Measurements from ENCODE around the gene THBS2.

THBS2 gene

DNA sequence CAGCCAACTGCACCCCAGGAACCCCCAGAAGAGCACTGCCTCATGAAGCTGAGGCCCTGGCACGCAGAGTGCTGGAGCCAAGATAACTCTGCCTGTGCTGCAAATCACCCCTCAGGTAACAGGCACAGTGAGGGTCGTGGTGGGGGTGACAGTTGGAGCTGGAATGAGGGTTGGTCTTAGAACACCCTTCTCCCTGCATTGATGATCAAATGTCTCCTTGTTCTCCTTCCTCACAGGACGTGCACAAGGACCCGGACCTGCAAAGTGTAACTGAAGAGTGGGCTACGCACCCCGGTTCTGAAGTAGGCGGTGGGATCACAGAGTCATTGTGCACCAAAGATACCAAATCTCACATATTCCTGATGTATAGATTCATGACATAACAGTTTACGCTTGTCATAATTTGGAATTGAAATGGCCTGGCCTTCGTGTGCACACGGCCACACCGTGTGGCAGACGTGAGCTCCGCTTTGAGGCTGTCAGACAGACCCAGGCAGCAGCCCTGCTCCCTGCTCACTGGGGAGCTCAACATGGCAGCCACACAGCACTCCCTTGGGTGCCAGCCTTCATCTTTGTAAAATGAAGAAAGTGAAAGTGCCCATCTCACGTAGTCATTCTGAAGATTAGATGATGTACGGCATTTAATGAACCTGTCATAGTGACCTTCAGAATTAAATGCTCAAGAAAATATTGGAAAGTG is 8.8 kb downstream of the THBS2 start:
- in situ Hi-C loops (cut with MboI; ENCODE audit: low pct_unique_long_range_greater_than_20kb, low sequenced_read_pairs, unreplicated experiment), result no loop called here
- DNase-seq (ENCODE audit: low spot score), result no peak
- TF ChIP-seq CTCF (IDR thresholded peaks at IDR 0.05; ENCODE audit: extremely low read depth, insufficient read depth, missing control alignments), result no peak

DNA sequence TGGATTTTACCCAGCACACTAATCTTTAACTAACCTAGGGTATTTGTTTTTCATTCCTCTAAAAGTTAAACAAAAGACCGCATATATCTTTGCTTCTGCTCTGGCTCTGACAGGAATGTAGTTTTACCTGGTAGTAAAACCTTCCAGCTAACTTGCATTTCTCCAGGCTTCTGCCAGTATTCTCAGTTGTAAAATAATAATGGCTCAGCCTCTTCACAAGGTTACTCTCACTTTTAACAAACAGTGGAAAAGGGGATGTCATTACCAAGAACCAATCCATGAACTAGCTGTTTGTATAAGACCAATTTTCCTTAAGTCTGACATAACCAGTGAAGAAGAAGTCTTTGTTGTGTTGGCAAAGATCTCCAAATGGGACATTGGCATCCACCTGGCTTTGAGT is 10.0 kb downstream of the THBS2 start:
- TF ChIP-seq CTCF (IDR thresholded peaks at IDR 0.05; ENCODE audit: extremely low read depth, insufficient read depth, missing control alignments), result no peak
- in situ Hi-C loops (cut with MboI; ENCODE audit: low pct_unique_long_range_greater_than_20kb, low sequenced_read_pairs, unreplicated experiment), result no loop called here

GRCh38 chr6:169243186-169243585 is 10.5 kb downstream of the THBS2 start:
- in situ Hi-C loops (cut with MboI; ENCODE audit: low pct_unique_long_range_greater_than_20kb, low sequenced_read_pairs, unreplicated experiment), result no loop called here

More for the DNA sequence above, 10.0 kb downstream of the THBS2 start:
- DNase-seq (ENCODE audit: low spot score), result no peak

DNA sequence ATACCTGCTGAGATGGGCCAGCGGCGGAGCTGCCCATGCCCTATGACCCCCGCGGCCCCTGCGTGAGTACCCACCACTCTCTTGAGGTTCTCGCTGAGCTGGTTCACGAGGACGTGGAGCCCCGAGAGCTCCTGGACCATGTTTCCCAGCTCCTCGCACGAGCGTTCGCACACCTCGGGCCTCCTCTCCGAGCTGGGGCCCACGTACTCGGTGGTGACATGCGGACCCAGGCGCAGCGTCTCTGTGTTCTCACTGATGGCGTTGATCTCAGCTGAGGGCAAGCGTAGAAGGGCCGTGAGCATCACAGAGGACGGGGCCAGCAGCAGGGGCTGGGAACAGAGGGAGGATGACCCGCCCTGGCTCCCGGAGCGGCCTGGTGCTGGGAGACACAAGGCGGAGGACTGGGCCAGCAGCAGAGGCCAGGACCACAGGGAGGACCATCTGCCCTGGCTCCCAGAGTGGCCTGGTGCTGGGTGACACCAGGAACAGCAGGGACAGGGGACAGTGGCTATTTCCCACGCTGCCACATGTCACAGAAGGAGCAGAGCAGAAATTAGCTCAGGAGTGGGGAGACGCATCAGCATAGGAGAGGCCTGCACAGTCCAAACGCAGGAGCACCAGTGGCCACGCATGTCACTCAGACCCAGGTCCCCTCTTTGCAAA is 11.8 kb downstream of the THBS2 start:
- in situ Hi-C loops (cut with MboI; ENCODE audit: low pct_unique_long_range_greater_than_20kb, low sequenced_read_pairs, unreplicated experiment), result no loop called here
- TF ChIP-seq CTCF (IDR thresholded peaks at IDR 0.05; ENCODE audit: extremely low read depth, insufficient read depth, missing control alignments), result no peak
- no peak for DNase-seq (ENCODE audit: low spot score)

More at GRCh38 chr6:169243186-169243585, 10.5 kb downstream of the THBS2 start:
- no peak for TF ChIP-seq CTCF (IDR thresholded peaks at IDR 0.05; ENCODE audit: extremely low read depth, insufficient read depth, missing control alignments)
- no peak for DNase-seq (ENCODE audit: low spot score)

DNA sequence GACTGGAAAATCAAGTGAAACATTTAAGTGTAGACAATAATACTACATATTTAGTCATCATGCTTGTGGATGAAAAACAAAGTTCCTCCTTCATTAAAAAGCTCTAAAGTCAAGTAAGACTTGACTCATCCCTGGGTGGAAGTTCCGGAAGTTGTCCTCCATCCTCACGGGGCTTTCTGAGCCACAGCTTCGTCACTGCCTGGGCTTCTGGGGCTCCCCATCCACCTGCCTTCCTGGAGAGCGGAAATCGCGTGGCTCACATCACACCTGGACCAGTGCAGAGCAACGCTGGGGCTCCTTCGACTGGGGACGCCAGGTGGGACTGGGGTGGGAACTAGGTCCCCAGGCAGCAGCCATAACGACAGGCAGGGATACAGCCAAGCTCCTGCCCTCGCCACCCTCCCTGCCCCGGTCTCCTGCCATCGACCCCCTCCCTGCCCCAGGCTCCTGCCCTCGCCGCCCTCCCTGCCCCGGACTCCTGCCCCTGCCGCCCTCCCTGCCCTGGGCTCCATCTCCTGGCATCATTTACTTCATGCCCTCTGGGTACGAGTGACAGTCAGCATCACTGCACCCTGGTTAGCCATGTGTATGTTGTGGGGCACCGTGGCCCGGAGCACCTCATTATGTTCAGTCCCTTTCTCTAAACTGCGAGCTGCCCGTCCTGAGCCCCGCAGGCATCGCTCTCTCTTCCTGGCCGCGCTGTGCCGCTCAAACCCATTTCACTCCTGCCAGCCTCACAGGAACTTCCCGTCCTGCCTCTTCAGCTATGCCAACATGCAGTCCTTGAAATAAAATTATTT is 12.9 kb downstream of the THBS2 start:
- no peak for DNase-seq (ENCODE audit: low spot score)
- in situ Hi-C loops (cut with MboI; ENCODE audit: low pct_unique_long_range_greater_than_20kb, low sequenced_read_pairs, unreplicated experiment), result no loop called here
- TF ChIP-seq CTCF (IDR thresholded peaks at IDR 0.05; ENCODE audit: extremely low read depth, insufficient read depth, missing control alignments), result no peak

DNA sequence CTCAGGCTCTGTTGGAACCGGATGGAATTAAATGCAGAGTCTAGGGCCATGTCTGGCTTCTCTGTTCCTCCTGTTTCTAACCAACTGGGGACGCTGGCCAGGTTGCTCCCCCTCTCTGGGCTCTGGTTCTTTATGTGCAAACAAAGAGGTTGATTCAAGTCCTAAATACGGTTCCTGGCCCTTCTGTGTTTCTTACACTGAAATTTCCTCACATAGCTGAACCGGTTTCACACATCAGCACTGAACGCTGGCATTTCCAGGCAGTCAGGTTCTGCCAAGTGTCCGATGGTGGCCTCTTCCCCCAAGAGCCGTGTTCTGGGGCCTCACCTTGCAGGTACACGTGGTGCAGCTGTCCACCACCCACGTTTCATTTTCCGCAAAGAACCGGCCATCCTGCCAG is 13.5 kb downstream of the THBS2 start:
- in situ Hi-C loops (cut with MboI; ENCODE audit: low pct_unique_long_range_greater_than_20kb, low sequenced_read_pairs, unreplicated experiment), result no loop called here
- DNase-seq (ENCODE audit: low spot score), result no peak
- no peak for TF ChIP-seq CTCF (IDR thresholded peaks at IDR 0.05; ENCODE audit: extremely low read depth, insufficient read depth, missing control alignments)
